Stimulated activated CD8-positive, alpha-beta memory T cell treated with anti-CD3 and anti-CD28 coated beads, Interleukin-2, amount 100 ng/mL, for 1 hour (primary cell): ENCODE results near the gene GNA14.
"Not testable (repeated sequence)": the region's sequence is repeated elsewhere in the genome, so short reads cannot be mapped to it uniquely, and the experiment has no call there.

Source experiments
- DNase-seq, 2 donors: peaks; one replicate each; pipeline ENCODE4 v3.0.0-alpha.2; 2020; ENCODE audit warnings: low read depth in 2 of 2

The GNA14 gene

GRCh38 chr9:77402286-77402685 is 245.8 kb downstream of the GNA14 start:
- no peak for DNase-seq

GRCh38 chr9:77399964-77400363 is 248.2 kb downstream of the GNA14 start:
- DNase-seq, result no peak

GRCh38 chr9:77398581-77398980 is 249.5 kb downstream of the GNA14 start:
- not testable (repeated sequence) for DNase-seq

GRCh38 chr9:77392328-77392727 is 255.8 kb downstream of the GNA14 start:
- no peak for DNase-seq

GRCh38 chr9:77391834-77392233 is 256.3 kb downstream of the GNA14 start:
- DNase-seq, result no peak

GRCh38 chr9:77386187-77386586 is 261.9 kb downstream of the GNA14 start:
- no peak for DNase-seq

- DNase-seq, result no peak
Measured at GRCh38 chr9:77384406-77384805, 263.7 kb downstream of the GNA14 start.

- DNase-seq, result no peak
Measured at GRCh38 chr9:77375956-77376532, 272.1 kb downstream of the GNA14 start.

GRCh38 chr9:77374266-77374665 is 273.9 kb downstream of the GNA14 start:
- DNase-seq, result no peak
